Measurements from ENCODE around the gene SLC10A7. TPM values are rescaled to one million over a fixed set of nuclear protein-coding genes. Genes with fewer than 3 reads are reported as not detected.

Gene SLC10A7
- total RNA-seq, 4 donors from 2014 or later = 7.4 to 34.5 (median 17.1) TPM

DNA sequence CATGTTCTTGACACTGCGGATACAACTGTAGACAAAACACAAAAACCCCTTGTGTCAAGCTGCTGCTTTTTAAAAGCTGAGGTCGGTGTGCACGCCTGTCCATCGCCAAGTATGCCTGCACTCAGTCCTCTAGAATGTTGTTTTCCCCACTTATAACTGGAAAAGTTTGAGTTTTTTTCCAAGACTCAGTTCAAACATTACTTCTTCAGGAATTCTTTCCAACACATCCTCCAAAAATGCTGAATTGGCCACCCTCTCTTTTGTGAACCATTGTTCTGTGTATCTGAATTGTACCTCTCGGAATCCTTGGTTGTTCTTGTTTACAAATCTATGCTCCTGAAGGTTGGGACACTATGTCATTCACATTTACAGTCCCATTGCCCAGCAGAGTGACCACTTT is 212.8 kb downstream of the SLC10A7 start:
- Histone ChIP-seq H3K27ac (no peak overlapping the region), H3K4me3 (no peak overlapping the region)

DNA sequence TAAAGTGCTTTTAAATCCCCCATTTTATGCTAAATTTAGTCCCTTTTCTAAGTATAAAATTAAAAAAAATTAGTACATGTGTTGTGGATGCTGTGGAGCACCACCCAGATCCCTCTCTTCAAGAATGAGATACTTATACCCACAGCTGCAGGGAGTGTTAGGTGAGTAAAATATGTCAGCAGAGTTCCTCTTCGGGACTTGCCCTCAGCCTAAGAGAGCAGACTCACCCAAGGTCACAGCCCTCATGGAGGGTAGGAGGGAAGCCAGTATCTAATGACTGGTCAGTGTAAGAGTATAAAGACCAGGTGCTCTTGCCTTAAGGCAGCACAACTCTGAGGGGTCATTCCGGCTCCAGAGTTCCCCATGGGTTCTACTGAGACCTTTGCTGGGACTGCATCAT is 218.9 kb downstream of the SLC10A7 start:
- Histone ChIP-seq H3K4me1 (no peaks in the 10 kb centered on the region), H3K4me3 (no peak overlapping the region), H3K9me3 (no peaks in the 10 kb centered on the region), H3K27ac (no peak overlapping the region), H3K36me3 (no peaks in the 10 kb centered on the region), H3K27me3 (no peaks in the 10 kb centered on the region)
- TF ChIP-seq POLR2A (IDR thresholded peaks at IDR 0.05) (no peak), CTCF (IDR thresholded peaks at IDR 0.05) (no peak)
- intact Hi-C loops (cut with DNase I; ENCODE audit: low total_unique reads) = no loop called here
- no peak for DNase-seq

More for the DNA sequence above, 212.8 kb downstream of the SLC10A7 start:
- intact Hi-C loops (cut with DNase I; ENCODE audit: low total_unique reads) = no loop called here
- Histone ChIP-seq H3K4me1 (no peaks in the 10 kb centered on the region), H3K9me3 (no peaks in the 10 kb centered on the region), H3K27me3 (no peaks in the 10 kb centered on the region), H3K36me3 (no peaks in the 10 kb centered on the region)
- no peak for DNase-seq
- TF ChIP-seq CTCF (IDR thresholded peaks at IDR 0.05) (no peak), POLR2A (IDR thresholded peaks at IDR 0.05) (no peak)

DNA sequence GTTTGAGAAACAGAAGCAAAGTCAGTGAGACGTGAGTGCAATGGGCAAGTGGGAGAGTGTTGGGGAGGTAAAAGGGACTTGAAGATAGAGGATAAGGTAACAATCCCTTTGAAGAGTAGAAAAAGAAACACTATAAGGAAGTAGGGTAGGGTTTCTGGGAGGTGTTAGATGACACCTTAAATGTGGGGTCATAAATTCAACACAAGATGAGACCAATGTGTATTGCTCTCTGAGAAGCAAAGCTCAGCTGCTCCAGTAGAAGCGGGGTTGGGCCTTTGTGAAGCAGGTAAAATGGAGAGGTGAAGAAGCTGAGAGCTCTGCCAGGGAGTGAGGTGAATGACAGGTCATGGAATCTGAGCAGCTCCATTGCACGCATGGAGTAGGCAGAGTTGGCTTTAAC is 222.1 kb downstream of the SLC10A7 start:
- H3K4me3 ChIP-seq = no peak overlapping the region
- no peaks in the 10 kb centered on the region for H3K9me3 ChIP-seq
- TF ChIP-seq CTCF (IDR thresholded peaks at IDR 0.05) (no peak), POLR2A (IDR thresholded peaks at IDR 0.05) (no peak)
- H3K27ac ChIP-seq = no peak overlapping the region
- H3K27me3 ChIP-seq = no peaks in the 10 kb centered on the region
- no peaks in the 10 kb centered on the region for H3K4me1 ChIP-seq
- H3K36me3 ChIP-seq = no peaks in the 10 kb centered on the region
- DNase-seq = no peak
- intact Hi-C loops (cut with DNase I; ENCODE audit: low total_unique reads) = no loop called here

GRCh38 chr4:146294776-146295175 is 227.0 kb downstream of the SLC10A7 start:
- no peaks in the 10 kb centered on the region for H3K36me3 ChIP-seq
- intact Hi-C loops (cut with DNase I; ENCODE audit: low total_unique reads) = no loop called here
- no peak for TF ChIP-seq CTCF (IDR thresholded peaks at IDR 0.05)
- TF ChIP-seq POLR2A (IDR thresholded peaks at IDR 0.05) = no peak

GRCh38 chr4:146292508-146292907 is 229.2 kb downstream of the SLC10A7 start:
- no peaks in the 10 kb centered on the region for H3K4me1 ChIP-seq
- DNase-seq = no peak
- intact Hi-C loops (cut with DNase I; ENCODE audit: low total_unique reads) = no loop called here
- no peak overlapping the region for H3K27ac ChIP-seq
- TF ChIP-seq POLR2A (IDR thresholded peaks at IDR 0.05) (no peak), CTCF (IDR thresholded peaks at IDR 0.05) (no peak)
- no peaks in the 10 kb centered on the region for H3K36me3 ChIP-seq
- H3K9me3 ChIP-seq = no peaks in the 10 kb centered on the region
- H3K27me3 ChIP-seq = no peaks in the 10 kb centered on the region
- no peak overlapping the region for H3K4me3 ChIP-seq

More at GRCh38 chr4:146294776-146295175, 227.0 kb downstream of the SLC10A7 start:
- Histone ChIP-seq H3K27ac (no peak overlapping the region), H3K4me3 (no peak overlapping the region), H3K27me3 (no peaks in the 10 kb centered on the region), H3K4me1 (no peaks in the 10 kb centered on the region), H3K9me3 (no peaks in the 10 kb centered on the region)
- no peak for DNase-seq

Measured in uterus (tissue), 4 donors.